GM12874 (cell line): ENCODE results near the gene PDE1A.
A peak's percentile ranks its signal among the peaks of the same experiment; 100 is the strongest.

Experiments used
- TF ChIP-seq, protein P1 (sequence below): IDR thresholded peaks from 2 replicates; pipeline ENCODE4 v1.5.1; 2011; ENCODE audit warnings: low read depth, mild to moderate bottlenecking, control low read depth, low read length, moderate library complexity; ENCODE audit not compliant: insufficient read depth

The PDE1A gene

GRCh38 chr2:182197529-182197928 is 229.3 kb downstream of the PDE1A start:
- TF ChIP-seq, protein P1, sequence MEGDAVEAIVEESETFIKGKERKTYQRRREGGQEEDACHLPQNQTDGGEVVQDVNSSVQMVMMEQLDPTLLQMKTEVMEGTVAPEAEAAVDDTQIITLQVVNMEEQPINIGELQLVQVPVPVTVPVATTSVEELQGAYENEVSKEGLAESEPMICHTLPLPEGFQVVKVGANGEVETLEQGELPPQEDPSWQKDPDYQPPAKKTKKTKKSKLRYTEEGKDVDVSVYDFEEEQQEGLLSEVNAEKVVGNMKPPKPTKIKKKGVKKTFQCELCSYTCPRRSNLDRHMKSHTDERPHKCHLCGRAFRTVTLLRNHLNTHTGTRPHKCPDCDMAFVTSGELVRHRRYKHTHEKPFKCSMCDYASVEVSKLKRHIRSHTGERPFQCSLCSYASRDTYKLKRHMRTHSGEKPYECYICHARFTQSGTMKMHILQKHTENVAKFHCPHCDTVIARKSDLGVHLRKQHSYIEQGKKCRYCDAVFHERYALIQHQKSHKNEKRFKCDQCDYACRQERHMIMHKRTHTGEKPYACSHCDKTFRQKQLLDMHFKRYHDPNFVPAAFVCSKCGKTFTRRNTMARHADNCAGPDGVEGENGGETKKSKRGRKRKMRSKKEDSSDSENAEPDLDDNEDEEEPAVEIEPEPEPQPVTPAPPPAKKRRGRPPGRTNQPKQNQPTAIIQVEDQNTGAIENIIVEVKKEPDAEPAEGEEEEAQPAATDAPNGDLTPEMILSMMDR, result no peak

DNA sequence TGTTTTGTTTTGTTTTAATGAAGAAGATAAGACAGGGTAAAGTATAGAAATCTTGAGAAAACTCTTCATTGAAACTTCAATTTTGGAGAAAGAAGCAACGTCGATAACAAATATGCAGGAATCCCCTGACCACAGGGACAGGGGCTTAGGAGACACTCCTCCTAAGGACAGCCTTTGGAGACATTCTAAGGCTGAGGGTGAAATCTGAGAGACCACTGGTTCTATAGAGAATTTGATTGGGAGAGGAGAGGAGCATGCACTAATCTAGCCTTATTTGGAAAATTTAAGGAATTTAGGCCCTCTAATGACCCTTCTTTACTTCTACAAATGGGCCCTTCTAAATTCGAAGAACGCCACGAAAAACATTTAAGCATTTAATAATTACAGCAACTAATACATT is 233.5 kb downstream of the PDE1A start:
- TF ChIP-seq, protein P1, result no peak

DNA sequence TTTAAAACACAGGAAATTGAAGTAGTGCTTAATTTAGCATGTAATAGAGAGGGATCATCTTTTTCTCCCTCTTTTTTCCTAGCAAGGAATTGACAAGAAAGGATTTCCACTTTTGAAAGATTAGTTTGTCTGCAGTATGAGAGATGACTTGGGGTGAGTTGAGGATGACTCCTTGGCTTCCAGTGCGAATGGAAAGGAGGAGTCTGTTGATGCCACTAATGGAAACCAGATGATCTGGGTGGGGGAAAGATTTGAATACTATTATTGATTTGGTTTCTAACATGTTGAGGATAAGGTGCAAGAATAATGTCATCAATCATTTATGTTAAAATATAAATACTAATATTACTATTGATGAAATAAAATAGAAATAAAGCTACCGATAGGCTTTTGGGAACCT is 235.8 kb downstream of the PDE1A start:
- TF ChIP-seq, protein P1, result no peak

GRCh38 chr2:182187130-182187529 is 239.7 kb downstream of the PDE1A start:
- TF ChIP-seq, protein P1, result no peak

DNA sequence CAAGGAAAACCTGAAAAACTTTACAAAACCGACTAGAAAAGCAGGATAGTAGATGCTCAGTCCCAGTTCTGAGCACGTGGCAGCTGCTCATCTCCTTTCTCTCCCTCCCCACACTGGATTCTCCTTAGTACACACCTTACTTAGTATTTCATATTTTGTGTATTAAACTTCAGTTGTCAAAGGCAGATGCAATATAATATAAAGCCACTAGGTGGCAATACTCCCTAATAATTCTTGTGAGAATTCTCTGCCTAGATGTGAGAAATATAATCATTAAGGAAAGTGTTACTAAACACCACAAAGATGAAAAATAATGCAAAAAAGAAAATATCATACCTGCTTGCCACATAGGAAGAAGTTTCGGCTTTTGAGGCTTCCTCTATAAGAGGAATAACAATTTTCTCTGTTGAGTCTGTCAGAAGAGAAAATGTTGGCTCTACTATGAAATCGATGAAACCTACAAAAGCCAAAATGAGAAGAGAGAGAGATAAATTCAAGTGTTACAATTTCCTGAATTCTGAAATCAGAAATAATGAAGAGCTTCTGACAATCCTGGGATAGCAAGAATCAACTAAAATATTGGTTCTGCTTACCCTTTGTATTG is 240.6 kb downstream of the PDE1A start:
- TF ChIP-seq, protein P1, result 0 out of 2 replicates have a peak, but pooled peaks have one; percentile 21

- TF ChIP-seq, protein P1, result no peak
Measured at GRCh38 chr2:182182436-182182835, 244.4 kb downstream of the PDE1A start.

DNA sequence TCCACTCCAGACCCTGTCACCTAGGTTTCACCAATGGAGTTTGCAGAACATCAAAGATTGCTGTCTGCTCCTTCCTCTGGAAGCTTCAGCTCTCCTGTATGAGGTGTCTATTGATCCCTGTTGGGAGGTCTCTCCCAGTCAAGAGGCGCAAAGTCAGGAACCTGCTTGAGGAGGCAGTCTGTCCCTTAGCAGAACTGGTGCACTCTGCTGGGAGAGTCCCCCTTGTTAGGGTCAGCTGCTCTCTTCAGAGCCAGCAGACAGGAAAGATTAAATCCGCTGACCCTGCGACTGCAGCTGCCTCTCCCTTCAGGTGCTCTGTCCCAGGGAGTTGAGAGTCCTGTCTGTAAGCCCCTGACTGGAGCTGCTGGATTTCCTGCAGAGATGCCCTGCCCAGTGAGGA is 245.5 kb downstream of the PDE1A start:
- TF ChIP-seq, protein P1, result no peak
